ENCODE data around the gene ZNF524. TPM values are rescaled to one million over a fixed set of nuclear protein-coding genes. Genes with fewer than 3 reads are reported as not detected.

ZNF524 gene
- total RNA-seq, 1 donor from 2014 or later: 6.7 TPM

GRCh38 chr19:55605637-55606470 is 5.8 kb downstream of the ZNF524 start, which contains the start of gene ZNF865:
Gene ZNF865 (plus strand): TSS chr19:55605647. CDS start chr19:55613619, 7,972 bp downstream.
- Mint-ChIP-seq H3K4me3 (ENCODE audit: unreplicated experiment) (peak within 1 kb of the TSS; percentile 99), H3K27me3 (ENCODE audit: unreplicated experiment) (peaks cover 15% of the 10 kb centered on the region), H3K9me3 (ENCODE audit: unreplicated experiment) (peaks cover 11% of the 10 kb centered on the region), H3K27ac (ENCODE audit: unreplicated experiment) (peak within 1 kb of the TSS; percentile 94), H3K36me3 (ENCODE audit: unreplicated experiment) (peaks cover 4% of the 10 kb centered on the region), H3K4me1 (ENCODE audit: low read depth, unreplicated experiment) (peaks cover 13% of the 10 kb centered on the region)
- peak; percentile 77 for DNase-seq
- TF ChIP-seq CTCF (IDR thresholded peaks at IDR 0.05; ENCODE audit: partially characterized antibody, unreplicated experiment): peak; percentile 32

GRCh38 chr19:55606471-55606787 is 6.3 kb downstream of the ZNF524 start:
- no peak for DNase-seq
- Mint-ChIP-seq H3K4me3 (ENCODE audit: unreplicated experiment) (peak overlapping the region; percentile 99), H3K27me3 (ENCODE audit: unreplicated experiment) (peaks cover 15% of the 10 kb centered on the region), H3K9me3 (ENCODE audit: unreplicated experiment) (peaks cover 7% of the 10 kb centered on the region), H3K36me3 (ENCODE audit: unreplicated experiment) (peaks cover 4% of the 10 kb centered on the region), H3K27ac (ENCODE audit: unreplicated experiment) (peak overlapping the region; percentile 94), H3K4me1 (ENCODE audit: low read depth, unreplicated experiment) (peaks cover 10% of the 10 kb centered on the region)
- no peak for TF ChIP-seq CTCF (IDR thresholded peaks at IDR 0.05; ENCODE audit: partially characterized antibody, unreplicated experiment)

DNA sequence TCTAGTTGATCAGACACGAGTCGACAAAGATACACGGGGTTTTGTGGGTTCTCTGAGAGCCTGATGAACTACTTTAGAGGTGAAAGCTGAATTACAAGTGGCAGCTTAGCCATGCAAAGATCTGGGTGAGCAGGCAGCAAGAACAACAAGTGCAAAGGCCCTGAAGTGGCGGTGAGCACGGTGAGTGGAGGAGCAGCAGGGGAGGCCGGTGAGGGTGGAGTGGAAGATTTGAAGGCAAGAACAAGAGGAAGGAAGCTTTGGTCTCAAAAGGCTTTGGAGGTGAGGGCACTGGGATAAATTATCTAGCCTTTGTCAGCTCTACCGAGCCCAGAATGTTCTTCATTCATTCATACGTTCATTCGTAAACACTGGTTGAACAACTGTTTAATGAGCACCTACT is 6.7 kb downstream of the ZNF524 start:
- Mint-ChIP-seq H3K27me3 (ENCODE audit: unreplicated experiment) (peaks cover 15% of the 10 kb centered on the region), H3K9me3 (ENCODE audit: unreplicated experiment) (peaks cover 7% of the 10 kb centered on the region), H3K36me3 (ENCODE audit: unreplicated experiment) (peaks cover 4% of the 10 kb centered on the region), H3K4me3 (ENCODE audit: unreplicated experiment) (peak overlapping the region; percentile 99), H3K4me1 (ENCODE audit: low read depth, unreplicated experiment) (peaks cover 10% of the 10 kb centered on the region), H3K27ac (ENCODE audit: unreplicated experiment) (peak overlapping the region; percentile 94)
- DNase-seq: no peak
- no peak for TF ChIP-seq CTCF (IDR thresholded peaks at IDR 0.05; ENCODE audit: partially characterized antibody, unreplicated experiment)

DNA sequence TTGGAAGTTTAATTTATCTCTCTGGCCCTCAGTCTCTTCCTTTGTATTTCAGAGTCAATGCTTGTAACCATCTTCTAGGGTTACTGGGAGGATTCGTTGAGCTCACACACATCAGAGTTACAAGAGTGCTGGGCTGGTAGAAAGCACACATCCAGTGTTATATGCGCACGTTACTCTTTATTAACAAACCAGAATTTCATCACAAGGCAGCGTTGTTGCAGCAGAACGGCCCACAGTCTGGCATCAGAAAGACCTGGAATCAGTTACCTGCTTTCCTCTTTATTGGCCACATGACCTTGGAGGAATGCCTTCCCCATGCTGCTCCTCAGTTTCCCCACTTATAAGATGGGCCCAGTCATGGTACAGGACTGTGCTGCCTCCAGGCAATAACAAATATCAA is 9.2 kb downstream of the ZNF524 start:
- peaks cover 4% of the 10 kb centered on the region for H3K36me3 Mint-ChIP-seq (ENCODE audit: unreplicated experiment)
- no peak for TF ChIP-seq CTCF (IDR thresholded peaks at IDR 0.05; ENCODE audit: partially characterized antibody, unreplicated experiment)
- H3K27ac Mint-ChIP-seq (ENCODE audit: unreplicated experiment): no peak overlapping the region
- no peak overlapping the region for H3K4me3 Mint-ChIP-seq (ENCODE audit: unreplicated experiment)
- DNase-seq: no peak
- H3K27me3 Mint-ChIP-seq (ENCODE audit: unreplicated experiment): peaks cover 15% of the 10 kb centered on the region
- H3K4me1 Mint-ChIP-seq (ENCODE audit: low read depth, unreplicated experiment): peaks cover 10% of the 10 kb centered on the region
- peaks cover 7% of the 10 kb centered on the region for H3K9me3 Mint-ChIP-seq (ENCODE audit: unreplicated experiment)

- Mint-ChIP-seq H3K4me3 (ENCODE audit: unreplicated experiment) (no peak overlapping the region), H3K9me3 (ENCODE audit: unreplicated experiment) (no peaks in the 10 kb centered on the region), H3K27ac (ENCODE audit: unreplicated experiment) (no peak overlapping the region), H3K4me1 (ENCODE audit: low read depth, unreplicated experiment) (peaks cover 4% of the 10 kb centered on the region), H3K36me3 (ENCODE audit: unreplicated experiment) (peaks cover 4% of the 10 kb centered on the region), H3K27me3 (ENCODE audit: unreplicated experiment) (peaks cover 8% of the 10 kb centered on the region)
- TF ChIP-seq CTCF (IDR thresholded peaks at IDR 0.05; ENCODE audit: partially characterized antibody, unreplicated experiment): no peak
- DNase-seq: no peak
Observed at GRCh38 chr19:55611300-55611982, 11.4 kb downstream of the ZNF524 start.

All from glutamatergic neuron (in vitro differentiated cells).